SK-N-SH (cell line): ENCODE data around the gene DCX. TPM values are rescaled to one million over a fixed set of nuclear protein-coding genes. Genes with fewer than 3 reads are reported as not detected.

Source experiments
- RCOR1 ChIP-seq: fragments of 150-350 bp; IDR thresholded peaks from 2 replicates; pipeline ENCODE4 v1.6.1; 2017; ENCODE audit warnings: antibody characterized with exemption, low read length
- polyA plus RNA-seq, 3 experiments: library from polyadenylated mRNA; depleted of rRNA; stranded (reverse); fragments of >200 nt; gene quantifications; 2 replicates each; pipeline ENCODE4 v1.2.3, GENCODE V29; 2012
- small RNA-seq, 7 experiments: library from RNA; depleted of rRNA; stranded (forward); fragments of <200 nt; gene quantifications; one replicate each; pipeline ENCODE3, GENCODE V24; 2012
- TF ChIP-seq, protein P1 (sequence below): IDR thresholded peaks from 2 replicates; pipeline ENCODE4 v1.4.0; 2012; ENCODE audit warnings: low read depth, borderline replicate concordance

The DCX gene
- polyA plus RNA-seq, 1 of the 3 experiments (the other 2 are of a cell fraction), result 0.26 TPM

GRCh38 chrX:111244235-111244750, 167.7 kb downstream of the DCX start (continued):
- TF ChIP-seq, protein P1, sequence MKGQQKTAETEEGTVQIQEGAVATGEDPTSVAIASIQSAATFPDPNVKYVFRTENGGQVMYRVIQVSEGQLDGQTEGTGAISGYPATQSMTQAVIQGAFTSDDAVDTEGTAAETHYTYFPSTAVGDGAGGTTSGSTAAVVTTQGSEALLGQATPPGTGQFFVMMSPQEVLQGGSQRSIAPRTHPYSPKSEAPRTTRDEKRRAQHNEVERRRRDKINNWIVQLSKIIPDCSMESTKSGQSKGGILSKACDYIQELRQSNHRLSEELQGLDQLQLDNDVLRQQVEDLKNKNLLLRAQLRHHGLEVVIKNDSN, result no peak
- no peak for TF ChIP-seq RCOR1
- TF ChIP-seq, all 33 proteins: peak for 3

Small RNA genes lying within 50 kb of the gene (small RNA-seq; reads per million reads assigned to genes)
- 0.17 to 6.7 (median 1.1) reads per million in 7 experiments for gene RNU6-496P

Other genes starting within 250 kb of the DCX start
- 0.02 TPM in 1 of 2 replicates, not detected in the other for gene CAPN6, start 141.7 kb downstream of the DCX start, polyA plus RNA-seq (2012; rRNA removed)
- 0.12 and 0.60 TPM in 2 replicates for gene SERTM2, start 99.5 kb upstream of the DCX start, polyA plus RNA-seq (2012; rRNA removed)